Mesenchymal stem cell (in vitro differentiated cells and primary cell): ENCODE data around the gene FOXN3.

Source experiments
- DNase-seq: peaks from one replicate; pipeline ENCODE4 v3.0.0-alpha.2; 2013
- H2AFZ ChIP-seq: one replicate; pipeline ENCODE4 v1.6.1; 2013; ENCODE audit warnings: low read depth, mild to moderate bottlenecking, control low read depth, inconsistent platforms, low read length, moderate library complexity
- H2AK5ac ChIP-seq: 2 replicates; pipeline ENCODE4 v1.6.1; 2013; ENCODE audit warnings: low read length, moderate library complexity, mild to moderate bottlenecking, inconsistent platforms; ENCODE audit not compliant: severe bottlenecking
- H2BK120ac ChIP-seq: one replicate; pipeline ENCODE4 v1.6.1; 2013; ENCODE audit warnings: low read depth, mild to moderate bottlenecking, inconsistent platforms, low read length, moderate library complexity
- H2BK12ac ChIP-seq, 2 experiments: one replicate each; pipeline ENCODE4 v1.6.1; 2013; ENCODE audit warnings: inconsistent platforms in 2 of 2, low read length in 2 of 2, mild to moderate bottlenecking in 2 of 2, moderate library complexity in 2 of 2, control low read depth in 1 of 2
- H2BK15ac ChIP-seq: one replicate; pipeline ENCODE4 v1.6.1; 2013; ENCODE audit warnings: mild to moderate bottlenecking, low read depth, inconsistent platforms; ENCODE audit not compliant: poor library complexity, severe bottlenecking
- H2BK5ac ChIP-seq: 2 replicates; pipeline ENCODE4 v1.6.1; 2013; ENCODE audit warnings: low read depth, mild to moderate bottlenecking, low read length, control low read depth, inconsistent platforms; ENCODE audit not compliant: poor library complexity, severe bottlenecking
- H3K14ac ChIP-seq, 2 experiments: one replicate each; pipeline ENCODE4 v1.6.1; 2013; ENCODE audit warnings: inconsistent platforms in 2 of 2, low read length in 2 of 2, control low read depth in 1 of 2, mild to moderate bottlenecking in 1 of 2, moderate library complexity in 1 of 2
- H3K18ac ChIP-seq, 2 experiments: one replicate each; pipeline ENCODE4 v1.6.1; 2013; ENCODE audit warnings: inconsistent platforms in 2 of 2, low read length in 2 of 2, control low read depth in 1 of 2, low read depth in 1 of 2, mild to moderate bottlenecking in 1 of 2
- H3K23ac ChIP-seq, 2 experiments: one replicate each; pipeline ENCODE4 v1.6.1; 2013; ENCODE audit warnings: inconsistent platforms in 2 of 2, low read length in 2 of 2, mild to moderate bottlenecking in 2 of 2, moderate library complexity in 2 of 2, control low read depth in 1 of 2
- H3K27ac ChIP-seq: 2 replicates; pipeline ENCODE4 v1.5.1; 2013; ENCODE audit warnings: mild to moderate bottlenecking, moderate library complexity, low read length, control low read depth, inconsistent platforms; ENCODE audit not compliant: poor library complexity, severe bottlenecking
- H3K27me3 ChIP-seq, 2 experiments: 2 replicates each; pipeline versions ENCODE4 v1.6.1 to v1.7.0; 2013; ENCODE audit warnings: low read length in 2 of 2, mild to moderate bottlenecking in 2 of 2, moderate library complexity in 2 of 2, control low read depth in 1 of 2, inconsistent platforms in 1 of 2; ENCODE audit not compliant: control insufficient read depth in 1 of 2, insufficient read depth in 1 of 2
- H3K36me3 ChIP-seq, 2 experiments: 2 replicates each; pipeline versions ENCODE4 v1.6.1 to v1.7.0; 2013; ENCODE audit warnings: low read length in 2 of 2, control low read depth in 1 of 2, inconsistent platforms in 1 of 2, low read depth in 1 of 2, mild to moderate bottlenecking in 1 of 2; ENCODE audit not compliant: insufficient read depth in 2 of 2, control insufficient read depth in 1 of 2
- H3K4ac ChIP-seq, 2 experiments: one replicate each; pipeline ENCODE4 v1.6.1; 2013; ENCODE audit warnings: inconsistent platforms in 2 of 2, low read length in 2 of 2, mild to moderate bottlenecking in 2 of 2, moderate library complexity in 2 of 2, control low read depth in 1 of 2, low read depth in 1 of 2
- H3K4me1 ChIP-seq: 2 replicates; pipeline ENCODE4 v1.6.1; 2013; ENCODE audit warnings: low read depth, low read length, control low read depth; ENCODE audit not compliant: control insufficient read depth, insufficient read depth
- H3K4me2 ChIP-seq: 2 replicates; pipeline ENCODE4 v1.6.1; 2013; ENCODE audit warnings: low read length, mild to moderate bottlenecking, inconsistent platforms; ENCODE audit not compliant: poor library complexity, severe bottlenecking
- H3K4me3 ChIP-seq, 2 experiments: 2 replicates each; pipeline versions ENCODE4 v1.5.1 to v1.7.0; 2013; ENCODE audit warnings: low read length in 2 of 2, mild to moderate bottlenecking in 2 of 2, control low read depth in 1 of 2, low read depth in 1 of 2; ENCODE audit not compliant: insufficient read depth in 1 of 2
- H3K79me1 ChIP-seq: replicated peaks from 2 replicates; pipeline ENCODE4 v1.6.1; 2013; ENCODE audit warnings: mild to moderate bottlenecking, control low read depth, low read length, inconsistent platforms; ENCODE audit not compliant: poor library complexity, severe bottlenecking
- H3K9ac ChIP-seq: 2 replicates; pipeline ENCODE4 v1.7.0; 2013; ENCODE audit warnings: mild to moderate bottlenecking, low read length, moderate library complexity
- H3K9me3 ChIP-seq: 2 replicates; pipeline ENCODE4 v1.7.0; 2013; ENCODE audit warnings: mild to moderate bottlenecking, low read length; ENCODE audit not compliant: control insufficient read depth
- H4K8ac ChIP-seq: one replicate; pipeline ENCODE4 v1.6.1; 2013; ENCODE audit warnings: inconsistent platforms, mild to moderate bottlenecking, low read length, moderate library complexity
- H4K91ac ChIP-seq: one replicate; pipeline ENCODE4 v1.6.1; 2013; ENCODE audit warnings: mild to moderate bottlenecking, low read length, inconsistent platforms
- WGBS: methylation state at CpG from one replicate; pipeline ENCODE4 v1.1.7; 2013; ENCODE audit warnings: mixed read lengths; 5-methylcytosine and 5-hydroxymethylcytosine counted together

FOXN3 gene

DNA sequence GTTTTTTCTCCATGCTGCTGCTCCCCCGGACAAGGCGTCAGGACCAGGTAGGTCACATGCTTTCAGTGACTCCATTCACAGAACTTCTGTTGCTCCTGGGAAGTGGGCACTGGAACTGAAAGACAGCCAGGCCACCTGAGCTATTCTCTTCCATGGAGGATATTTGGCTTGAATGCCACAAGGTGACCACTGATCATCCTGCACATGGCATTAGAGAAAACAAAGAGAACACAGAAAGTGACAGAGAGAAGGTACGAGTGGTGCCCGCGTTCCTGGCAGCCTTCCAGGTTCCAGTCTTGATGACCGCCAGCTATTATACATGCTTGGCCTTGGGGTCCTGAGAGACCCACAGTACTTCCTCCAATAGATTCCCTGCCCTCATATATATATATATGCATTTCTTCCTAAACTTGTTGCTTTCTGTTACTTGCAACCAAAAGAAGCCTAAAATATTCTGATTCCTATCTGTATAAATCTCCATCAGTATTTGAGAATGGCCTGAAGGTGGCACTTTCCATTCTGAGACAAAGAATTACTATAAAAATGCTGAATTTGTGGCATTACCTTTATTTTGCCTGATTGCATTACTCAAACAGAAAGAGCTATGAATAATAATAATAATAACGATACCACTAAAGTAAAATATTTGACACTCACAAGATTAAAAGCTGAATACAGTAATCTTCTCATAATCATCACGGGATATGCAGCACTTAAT lies 174.9 kb downstream of the FOXN3 start:
- Histone ChIP-seq H2BK120ac (no peak overlapping the region), H3K9me3 (no peaks in the 10 kb centered on the region), H3K4me2 (no peak overlapping the region), H4K91ac (no peak overlapping the region), H3K14ac (peak overlapping the region in 1 of 2 experiments; percentile 53), H3K27me3 (no peaks in the 10 kb centered on the region), H3K27ac (no peak overlapping the region), H3K4me1 (peaks cover 4% of the 10 kb centered on the region), H2AFZ (no peak overlapping the region), H4K8ac (no peak overlapping the region), H2BK12ac (no peak overlapping the region), H2BK15ac (no peak overlapping the region), H3K79me1 (peaks cover 42% of the 10 kb centered on the region), H2AK5ac (no peak overlapping the region), H2BK5ac (no peak overlapping the region), H3K4ac (peak overlapping the region in 1 of 2 experiments; percentile 63), H3K4me3 (no peak overlapping the region), H3K18ac (no peak overlapping the region), H3K36me3 (no peaks in the 10 kb centered on the region), H3K23ac (no peak overlapping the region), H3K9ac (no peak overlapping the region)
- WGBS, result 87% methylated on average over 6 of the region's 8 CpGs
- no peak for DNase-seq

- H3K23ac ChIP-seq, result no peak overlapping the region
- no peaks in the 10 kb centered on the region for H3K9me3 ChIP-seq
- H2AFZ ChIP-seq, result no peak overlapping the region
- no peak overlapping the region for H3K27ac ChIP-seq
- H2AK5ac ChIP-seq, result no peak overlapping the region
- no peak overlapping the region for H3K4me2 ChIP-seq
- no peak overlapping the region for H3K4me3 ChIP-seq
- H4K8ac ChIP-seq, result no peak overlapping the region
- H3K36me3 ChIP-seq, result no peaks in the 10 kb centered on the region
- no peak overlapping the region for H2BK120ac ChIP-seq
- WGBS, result 94% methylated on average over 4 of the region's 4 CpGs
- no peak overlapping the region for H4K91ac ChIP-seq
- H3K4ac ChIP-seq, result no peak overlapping the region
- DNase-seq, result no peak
- no peak overlapping the region for H2BK5ac ChIP-seq
- no peak overlapping the region for H3K9ac ChIP-seq
- H3K27me3 ChIP-seq, result no peaks in the 10 kb centered on the region
- H2BK15ac ChIP-seq, result no peak overlapping the region
- H3K14ac ChIP-seq, result no peak overlapping the region
- H3K79me1 ChIP-seq, result peaks cover 41% of the 10 kb centered on the region
- no peak overlapping the region for H3K18ac ChIP-seq
- H3K4me1 ChIP-seq, result peaks cover 4% of the 10 kb centered on the region
- H2BK12ac ChIP-seq, result peak overlapping the region in 1 of 2 experiments; percentile 19
Measured at GRCh38 chr14:89241257-89241656, 175.8 kb downstream of the FOXN3 start.

GRCh38 chr14:89240414-89240813 lies 176.6 kb downstream of the FOXN3 start:
- no peak overlapping the region for H4K91ac ChIP-seq
- H3K27ac ChIP-seq, result no peak overlapping the region
- H3K18ac ChIP-seq, result no peak overlapping the region
- H2BK15ac ChIP-seq, result no peak overlapping the region
- no peak overlapping the region for H2AK5ac ChIP-seq
- no peaks in the 10 kb centered on the region for H3K27me3 ChIP-seq
- no peak overlapping the region for H3K23ac ChIP-seq
- no peaks in the 10 kb centered on the region for H3K36me3 ChIP-seq
- H3K4me3 ChIP-seq, result no peak overlapping the region
- H3K4me1 ChIP-seq, result peaks cover 4% of the 10 kb centered on the region
- no peak overlapping the region for H3K9ac ChIP-seq
- no peak overlapping the region for H3K14ac ChIP-seq
- no peak overlapping the region for H2AFZ ChIP-seq
- H2BK5ac ChIP-seq, result no peak overlapping the region
- H3K9me3 ChIP-seq, result no peaks in the 10 kb centered on the region
- peaks cover 42% of the 10 kb centered on the region for H3K79me1 ChIP-seq
- DNase-seq, result peak; percentile 34
- no peak overlapping the region for H3K4me2 ChIP-seq
- no peak overlapping the region for H2BK12ac ChIP-seq
- no peak overlapping the region for H3K4ac ChIP-seq
- no CpG with 5 or more reads among the region's 3 CpGs for WGBS
- no peak overlapping the region for H2BK120ac ChIP-seq
- no peak overlapping the region for H4K8ac ChIP-seq

DNA sequence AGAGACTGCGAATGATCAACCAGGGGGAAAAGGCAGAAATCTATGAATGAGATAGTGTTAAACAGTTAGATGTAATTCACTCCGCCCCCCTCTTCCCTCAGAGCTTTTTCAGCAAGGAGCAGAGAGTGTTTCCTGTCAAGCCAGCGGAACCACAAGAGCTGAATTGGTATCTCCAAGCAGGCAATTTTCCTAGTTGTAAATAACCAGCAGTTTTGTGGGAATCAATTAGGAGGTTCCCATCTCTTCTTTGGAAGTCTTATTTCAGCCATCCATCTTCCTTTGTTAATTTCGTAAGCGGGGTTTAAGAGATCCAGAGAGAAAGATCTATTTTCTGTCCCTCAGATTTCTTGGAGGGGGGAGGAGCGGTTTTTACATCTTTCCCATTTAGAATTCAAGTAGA lies 178.0 kb downstream of the FOXN3 start:
- H2BK120ac ChIP-seq, result no peak overlapping the region
- no peak for DNase-seq
- WGBS, result 83% methylated on average over 2 of the region's 6 CpGs
- H3K9me3 ChIP-seq, result no peaks in the 10 kb centered on the region
- no peak overlapping the region for H3K18ac ChIP-seq
- no peak overlapping the region for H3K4me2 ChIP-seq
- H2AK5ac ChIP-seq, result no peak overlapping the region
- H3K14ac ChIP-seq, result no peak overlapping the region
- H2BK12ac ChIP-seq, result no peak overlapping the region
- no peak overlapping the region for H2AFZ ChIP-seq
- H4K8ac ChIP-seq, result no peak overlapping the region
- H3K27me3 ChIP-seq, result no peaks in the 10 kb centered on the region
- H2BK15ac ChIP-seq, result no peak overlapping the region
- H3K4me1 ChIP-seq, result peaks cover 4% of the 10 kb centered on the region
- no peak overlapping the region for H3K23ac ChIP-seq
- no peak overlapping the region for H3K4me3 ChIP-seq
- H3K9ac ChIP-seq, result no peak overlapping the region
- no peak overlapping the region for H3K27ac ChIP-seq
- no peak overlapping the region for H3K4ac ChIP-seq
- H3K79me1 ChIP-seq, result peaks cover 50% of the 10 kb centered on the region
- H2BK5ac ChIP-seq, result no peak overlapping the region
- H4K91ac ChIP-seq, result no peak overlapping the region
- no peaks in the 10 kb centered on the region for H3K36me3 ChIP-seq
